DMS79 (cell line): ENCODE data around the gene TBX2.

Experiments used
- DNase-seq: peaks from one replicate; lab custom pipeline; 2025; lab: John Stamatoyannopoulos, UW

The TBX2 gene

GRCh38 chr17:61387511-61388305 lies 11.9 kb upstream of the TBX2 start:
- no peak for DNase-seq

GRCh38 chr17:61388561-61389356 lies 10.9 kb upstream of the TBX2 start:
- no peak for DNase-seq

GRCh38 chr17:61389670-61390478 lies 9.8 kb upstream of the TBX2 start:
- no peak for DNase-seq

GRCh38 chr17:61390479-61390791 lies 9.2 kb upstream of the TBX2 start:
- DNase-seq = no peak

- DNase-seq = no peak
Observed at GRCh38 chr17:61391595-61392291, 7.9 kb upstream of the TBX2 start.

GRCh38 chr17:61392679-61393078 lies 7.0 kb upstream of the TBX2 start:
- DNase-seq = no peak

- DNase-seq = no peak
Observed at GRCh38 chr17:61393550-61393903, 6.1 kb upstream of the TBX2 start.

GRCh38 chr17:61393904-61394629 lies 5.6 kb upstream of the TBX2 start:
- no peak for DNase-seq

GRCh38 chr17:61394630-61395408 lies 4.8 kb upstream of the TBX2 start:
- DNase-seq = no peak

GRCh38 chr17:61395409-61395982 lies 4.1 kb upstream of the TBX2 start:
- DNase-seq = no peak

- DNase-seq = no peak
Observed at GRCh38 chr17:61395983-61396585, 3.6 kb upstream of the TBX2 start.

GRCh38 chr17:61396586-61397085 lies 3.0 kb upstream of the TBX2 start:
- DNase-seq = no peak

- DNase-seq = no peak
Observed at GRCh38 chr17:61397086-61397842, 2.4 kb upstream of the TBX2 start.

- DNase-seq = no peak
Observed at GRCh38 chr17:61398721-61399130, 917 bp upstream of the TBX2 start.

- DNase-seq = no peak
Observed at GRCh38 chr17:61400066-61400716, 548 bp downstream of the TBX2 start.

- DNase-seq = no peak
Observed at GRCh38 chr17:61400717-61401388, 1.2 kb downstream of the TBX2 start.

GRCh38 chr17:61401389-61402072 lies 1.9 kb downstream of the TBX2 start:
- no peak for DNase-seq
